HEK293 (cell line): ENCODE measurements around the gene COX20.

ENCODE experiments used
- CTCF ChIA-PET: fragments of 350-600 bp; formaldehyde crosslinking; extraction: SDS; loops from one replicate; lab custom pipeline; 2021; ENCODE audit warnings: antibody characterized with exemption; lab: Yijun Ruan, JAX
- POLR2A ChIA-PET: fragments of 300-600 bp; formaldehyde crosslinking; extraction: SDS; loops from one replicate; lab custom pipeline; 2020; ENCODE audit warnings: antibody characterized with exemption, inconsistent platforms; lab: Yijun Ruan, JAX
- H3K27ac ChIP-seq: fragments of 200-500 bp; sonication (Bioruptor generic); 2 replicates; pipeline ENCODE4 v1.5.1; 2014; ENCODE audit warnings: low read depth, low read length, control low read depth, inconsistent platforms; ENCODE audit errors: extremely low read depth
- H3K36me3 ChIP-seq, 2 experiments: fragments of 200-500 bp in 1 of 2; sonication (Bioruptor generic) in 1 of 2; 1 replicate in 1 of 2; 2 replicates in 1 of 2; pipeline ENCODE4 v1.5.1; 2014 to 2017; ENCODE audit warnings: inconsistent platforms in 2 of 2, low read length in 2 of 2; ENCODE audit not compliant: control insufficient read depth in 2 of 2, insufficient read depth in 1 of 2
- H3K4me1 ChIP-seq: fragments of 200-500 bp; sonication (Bioruptor generic); 2 replicates; pipeline ENCODE4 v1.5.1; 2014; ENCODE audit warnings: mild to moderate bottlenecking, low read length, inconsistent platforms; ENCODE audit not compliant: control insufficient read depth, insufficient read depth
- H3K4me3 ChIP-seq: 2 replicates; pipeline ENCODE4 v1.5.1; 2011; ENCODE audit warnings: low read depth, mild to moderate bottlenecking, control low read depth, low read length, moderate library complexity
- H3K9me3 ChIP-seq: fragments of 200-500 bp; sonication (Bioruptor generic); 2 replicates; pipeline ENCODE4 v1.5.1; 2014; ENCODE audit warnings: low read depth, low read length, inconsistent platforms; ENCODE audit not compliant: control insufficient read depth, insufficient read depth
- EGR2 ChIP-seq: fragments of 450-650 bp; formaldehyde crosslinking; IDR thresholded peaks from 2 replicates; pipeline ENCODE4 v1.5.1; 2016; ENCODE audit warnings: low read depth, missing biosample characterization, missing genetic modification characterization
- IKZF3 ChIP-seq: fragments of 450-650 bp; IDR thresholded peaks from 2 replicates; pipeline ENCODE4 v1.5.0; 2018; ENCODE audit warnings: missing biosample characterization, mild to moderate bottlenecking, missing genetic modification characterization, moderate library complexity
- MZF1 ChIP-seq: fragments of 450-650 bp; formaldehyde crosslinking; IDR thresholded peaks from 2 replicates; pipeline ENCODE4 v1.5.1; 2017; ENCODE audit warnings: missing biosample characterization, missing genetic modification characterization, borderline replicate concordance
- OVOL3 ChIP-seq: fragments of 450-650 bp; formaldehyde crosslinking; IDR thresholded peaks from 2 replicates; pipeline ENCODE4 v1.5.1; 2016; ENCODE audit warnings: missing biosample characterization, missing genetic modification characterization
- PRDM2 ChIP-seq: fragments of 450-650 bp; formaldehyde crosslinking; IDR thresholded peaks from 2 replicates; pipeline ENCODE4 v1.5.1; 2016; ENCODE audit warnings: missing biosample characterization, missing genetic modification characterization, borderline replicate concordance
- PRDM6 ChIP-seq: fragments of 450-650 bp; formaldehyde crosslinking; IDR thresholded peaks from 2 replicates; pipeline ENCODE4 v1.5.1; 2017; ENCODE audit warnings: missing biosample characterization, missing genetic modification characterization
- SP7 ChIP-seq: fragments of 450-650 bp; formaldehyde crosslinking; IDR thresholded peaks from 2 replicates; pipeline ENCODE4 v1.5.1; 2016; ENCODE audit warnings: missing biosample characterization, missing genetic modification characterization
- ZNF223 ChIP-seq: fragments of 450-650 bp; formaldehyde crosslinking; IDR thresholded peaks from 2 replicates; pipeline ENCODE4 v1.5.1; 2016; ENCODE audit warnings: missing biosample characterization, missing genetic modification characterization
- ZNF280C ChIP-seq: fragments of 450-650 bp; formaldehyde crosslinking; IDR thresholded peaks from 2 replicates; pipeline ENCODE4 v1.5.1; 2016; ENCODE audit warnings: missing biosample characterization, missing genetic modification characterization

Gene COX20

GRCh38 chr1:244840219-244840794 lies 4.8 kb downstream of the COX20 start (continued):
- TF ChIP-seq PRDM2 (no peak), IKZF3 (tag by site-specific recombination) (peak; percentile 54), MZF1 (tag by site-specific recombination) (peak; percentile 51; the same call in 1 of the 2 replicates), ZNF280C (tag by site-specific recombination) (no peak), EGR2 (tag by site-specific recombination) (no peak), ZNF223 (no peak)
- TF ChIP-seq, all 188 proteins: peak for 7

GRCh38 chr1:244841273-244841927 lies 5.9 kb downstream of the COX20 start:
- POLR2A ChIA-PET, result interaction anchor here (0.9 to 1.6 kb wide), 4 partner anchors 9 to 22 kb away, joined by 3 to 6 read pairs (median 5); no protein-coding TSS in a partner anchor
- H3K27ac ChIP-seq, result no peak overlapping the region
- TF ChIP-seq OVOL3 (tag by site-specific recombination) (no peak), SP7 (tag by site-specific recombination) (0 out of 2 replicates have a peak, but pooled peaks have one; percentile 10), PRDM6 (tag by site-specific recombination) (peak; percentile 95), MZF1 (tag by site-specific recombination) (peak; percentile 67; the same call in 1 of the 2 replicates), IKZF3 (tag by site-specific recombination) (peak; percentile 35; the same call in 1 of the 2 replicates)
- TF ChIP-seq, all 188 proteins: peak for 4
- CTCF ChIA-PET, result interaction anchor here (0.7 to 1.2 kb wide), 4 partner anchors 13 to 201 kb away, joined by 3 to 6 read pairs (median 4); no protein-coding TSS in a partner anchor
- H3K4me3 ChIP-seq, result no peak overlapping the region
- peaks cover 48 to 78% of the 10 kb centered on the region in 2 experiments for H3K36me3 ChIP-seq
- peaks cover 10% of the 10 kb centered on the region; the same call in 1 of the 2 replicates for H3K4me1 ChIP-seq
- H3K9me3 ChIP-seq, result no peaks in the 10 kb centered on the region
